ENCODE data around the gene C1orf105.
"Not testable (repeated sequence)": the region's sequence is repeated elsewhere in the genome, so short reads cannot be mapped to it uniquely, and the experiment has no call there.

The C1orf105 gene

DNA sequence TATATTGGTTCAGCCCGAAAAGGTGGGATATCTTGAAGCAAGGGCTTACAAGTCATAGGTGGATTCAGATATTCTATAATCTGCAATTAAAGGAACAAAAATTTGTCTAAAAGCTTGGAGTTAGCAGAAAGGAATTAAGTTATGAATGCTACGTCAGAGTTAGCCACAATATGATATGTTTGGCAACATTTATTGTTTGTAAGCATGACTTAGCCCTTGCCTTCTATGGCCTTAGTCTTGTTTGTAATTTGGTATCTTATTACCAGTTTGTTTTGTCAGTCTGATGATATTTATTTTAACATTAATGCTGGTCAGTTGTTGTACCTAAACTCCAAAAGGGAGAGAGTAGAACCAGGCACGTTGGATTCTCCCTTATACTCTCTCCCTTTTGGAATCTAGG, 69.4 kb downstream of the C1orf105 start:
- no peak for DNase-seq (ENCODE audit: low read depth)

- DNase-seq (ENCODE audit: low read depth): no peak
Measured at GRCh38 chr1:172492421-172492820, 71.9 kb downstream of the C1orf105 start.

GRCh38 chr1:172494166-172494565, 73.7 kb downstream of the C1orf105 start:
- no peak for DNase-seq (ENCODE audit: low read depth)

DNA sequence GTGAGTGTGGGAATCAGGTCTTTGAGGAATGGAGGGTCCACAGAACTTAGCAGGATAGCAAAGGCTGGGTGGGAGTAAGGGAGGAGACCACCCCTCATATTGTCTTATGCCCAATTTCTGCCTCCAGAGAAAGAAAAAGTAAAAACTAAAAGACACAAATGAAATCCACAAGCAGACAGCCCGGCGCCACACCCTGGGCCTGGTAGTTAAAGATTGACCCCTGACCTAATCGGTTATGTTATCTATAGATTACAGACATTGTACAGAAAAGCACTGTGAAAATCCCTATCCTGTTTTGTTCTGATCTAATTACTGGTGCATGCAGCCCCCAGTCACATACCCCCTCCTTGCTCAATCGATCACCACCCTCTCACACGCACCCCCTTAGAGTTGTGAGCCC, 75.6 kb downstream of the C1orf105 start:
- DNase-seq (ENCODE audit: low read depth): not testable (repeated sequence)

- no peak for DNase-seq (ENCODE audit: low read depth)
Measured at GRCh38 chr1:172496678-172497077, 76.2 kb downstream of the C1orf105 start.

- DNase-seq (ENCODE audit: low read depth): no peak
Measured at GRCh38 chr1:172497230-172497629, 76.7 kb downstream of the C1orf105 start.

DNA sequence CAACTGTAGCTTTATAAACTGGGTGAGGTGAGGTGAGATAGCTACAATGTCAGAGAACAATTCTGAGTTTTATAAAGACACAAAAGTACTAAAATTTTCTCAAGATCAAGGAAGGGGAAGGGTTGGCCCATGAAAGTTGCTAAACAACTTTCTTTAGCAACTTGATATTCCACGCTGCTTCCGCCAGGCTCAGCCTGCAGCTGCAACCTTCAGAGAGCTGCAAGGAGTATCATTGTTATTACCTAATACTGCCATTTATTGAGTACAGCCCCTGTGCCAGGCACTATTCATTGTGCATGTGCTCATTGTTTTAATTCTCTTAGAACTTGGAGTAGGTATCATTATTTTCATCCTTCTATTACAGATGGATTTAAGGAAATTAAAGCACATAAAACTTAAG, 78.4 kb downstream of the C1orf105 start:
- no peak for DNase-seq (ENCODE audit: low read depth)

- DNase-seq (ENCODE audit: low read depth): no peak
Measured at GRCh38 chr1:172499636-172500141, 79.2 kb downstream of the C1orf105 start.

- DNase-seq (ENCODE audit: low read depth): no peak
Measured at GRCh38 chr1:172500207-172500606, 79.7 kb downstream of the C1orf105 start.

DNA sequence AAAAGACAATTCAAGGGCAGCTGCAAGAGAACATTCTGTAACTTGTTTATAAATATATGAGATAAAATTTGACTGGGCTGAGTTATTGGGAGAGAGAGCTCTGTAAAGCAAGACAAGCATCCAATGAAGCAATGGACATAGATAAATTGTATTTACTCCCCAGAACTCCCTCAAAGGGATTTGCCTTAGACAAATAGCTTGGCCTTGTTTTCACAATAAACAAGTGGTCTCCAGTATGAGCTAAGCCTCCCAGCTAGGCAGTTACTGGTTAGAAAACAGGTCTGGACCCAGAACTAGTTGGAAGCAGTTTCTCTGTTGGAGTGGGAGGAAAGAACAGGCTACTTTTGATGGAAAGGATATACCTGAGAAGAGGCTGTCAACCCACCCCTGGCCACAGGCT, 87.3 kb downstream of the C1orf105 start:
- no peak for DNase-seq (ENCODE audit: low read depth)

DNA sequence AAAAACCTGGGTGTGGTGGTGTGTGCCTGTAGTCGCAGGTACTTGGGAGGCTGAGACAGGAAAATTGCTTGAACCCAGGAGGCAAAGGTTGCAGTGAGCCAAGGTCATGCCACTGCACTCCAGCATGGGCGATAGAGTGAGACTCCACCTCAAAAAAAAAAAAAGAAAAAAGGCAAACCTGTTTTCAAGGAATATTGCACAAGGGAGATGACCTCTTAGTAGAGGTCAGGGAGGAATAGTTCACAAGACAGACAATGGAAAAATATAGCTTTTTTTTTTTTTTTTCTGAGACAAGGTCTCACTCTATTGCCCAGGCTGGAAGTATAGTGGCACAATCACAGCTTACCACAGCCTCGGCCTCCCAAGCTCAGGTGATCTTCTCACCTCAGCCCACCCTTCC, 90.0 kb downstream of the C1orf105 start:
- DNase-seq (ENCODE audit: low read depth): no peak

GRCh38 chr1:172512591-172512990, 92.1 kb downstream of the C1orf105 start:
- DNase-seq (ENCODE audit: low read depth): no peak

DNA sequence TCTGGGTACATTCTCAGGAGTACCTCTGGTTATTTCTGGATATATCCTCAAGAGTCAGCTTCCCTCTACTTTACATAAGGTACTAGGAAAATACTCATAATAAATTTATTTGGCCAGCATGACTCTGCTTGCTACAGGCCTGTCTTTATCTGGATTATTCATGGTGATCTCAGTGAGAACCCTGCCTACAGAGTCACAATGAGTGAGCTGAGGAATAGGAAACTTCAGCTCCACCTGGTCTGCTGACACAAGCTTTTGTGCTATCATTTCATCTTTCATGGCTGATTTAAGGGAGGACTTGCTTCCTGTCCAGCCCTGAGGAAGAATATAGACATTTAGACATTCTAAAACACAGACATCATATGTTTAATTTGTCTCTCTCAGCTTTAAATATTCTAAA, 93.0 kb downstream of the C1orf105 start:
- DNase-seq (ENCODE audit: low read depth): no peak

DNA sequence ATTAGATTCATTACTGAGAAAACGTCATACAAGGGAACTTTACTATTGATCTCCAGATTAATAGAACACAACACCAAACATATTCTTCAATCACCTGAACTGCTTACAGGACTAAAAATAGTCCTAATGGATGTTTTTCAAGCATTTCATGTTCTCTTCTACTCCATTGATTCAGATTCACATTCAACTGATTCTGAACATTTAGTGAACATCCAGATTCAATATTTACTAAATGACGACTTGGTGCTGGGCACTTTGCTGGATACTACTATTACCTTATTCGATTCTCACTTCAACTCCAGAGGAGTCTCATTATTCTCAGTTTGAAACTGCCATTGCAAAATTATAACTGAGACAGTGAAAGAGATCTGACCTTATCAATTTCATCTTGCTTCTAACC, 93.6 kb downstream of the C1orf105 start:
- no peak for DNase-seq (ENCODE audit: low read depth)

DNA sequence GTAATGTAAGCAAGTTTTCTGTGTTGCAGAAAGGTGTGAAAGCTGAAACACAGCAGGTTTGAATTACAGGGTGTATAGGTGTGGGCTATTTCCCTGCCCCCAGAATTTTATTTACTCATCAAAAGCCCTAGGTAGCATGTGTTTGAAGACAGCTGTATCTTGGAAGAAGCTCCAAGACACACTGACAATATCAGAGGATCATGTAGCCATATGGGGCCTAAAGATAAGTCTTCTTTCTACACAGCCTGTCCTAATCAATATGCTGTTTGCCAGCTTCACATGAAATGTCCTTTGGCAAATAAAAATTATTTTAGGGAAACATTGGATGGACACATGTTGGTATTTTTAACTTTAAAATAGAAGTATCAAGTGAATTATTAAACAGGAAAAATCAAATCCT, 95.0 kb downstream of the C1orf105 start:
- DNase-seq (ENCODE audit: low read depth): no peak

DNA sequence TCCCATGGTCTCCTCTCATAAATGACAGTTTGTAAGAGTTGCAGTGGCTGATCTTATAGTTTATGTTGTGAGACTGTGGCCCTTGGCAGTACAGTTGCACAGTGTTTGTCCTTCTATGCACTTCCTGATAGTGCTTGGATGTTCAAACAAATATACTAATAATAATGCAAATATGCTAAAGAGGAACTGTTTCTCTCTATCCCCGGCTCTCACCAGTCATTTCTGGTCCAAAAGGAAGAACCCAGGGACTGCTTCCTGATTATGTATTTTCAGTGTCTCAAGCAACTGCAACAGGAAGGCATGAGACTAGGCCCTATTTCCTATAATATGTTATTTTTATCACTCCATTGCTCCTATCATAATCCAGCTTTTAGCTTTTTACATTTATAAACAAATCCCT, 95.4 kb downstream of the C1orf105 start:
- no peak for DNase-seq (ENCODE audit: low read depth)

DNA sequence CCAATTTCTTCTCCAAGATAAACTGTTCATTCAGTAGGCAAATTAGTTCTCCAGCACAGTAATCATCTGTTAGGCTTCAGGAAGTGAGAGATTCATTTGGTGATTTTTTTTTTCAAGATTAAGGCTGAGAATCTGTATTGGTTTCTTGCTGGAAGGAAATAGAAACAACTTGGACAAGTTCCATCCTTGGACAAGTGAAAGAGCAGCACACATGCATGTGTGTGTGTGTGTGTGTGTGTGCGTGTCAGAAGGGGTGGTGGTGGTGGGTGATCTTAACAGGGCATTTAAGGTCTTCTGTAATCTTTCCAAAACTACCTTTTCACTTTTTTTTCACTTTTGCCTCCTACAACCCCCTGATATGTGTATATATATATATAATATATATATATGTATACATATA, 96.6 kb downstream of the C1orf105 start:
- no peak for DNase-seq (ENCODE audit: low read depth)

GRCh38 chr1:172517545-172517944, 97.1 kb downstream of the C1orf105 start:
- DNase-seq (ENCODE audit: low read depth): no peak
